KOPT-K1 (cell line): Measurements from ENCODE around the gene HS6ST1.

Experiments used
- H3K27ac ChIP-seq: fragments of 200-600 bp; sonication (generic); 2 replicates; pipeline ENCODE4 v1.5.1; 2016; ENCODE audit warnings: antibody characterized with exemption, mild to moderate bottlenecking, low read depth, low read length; ENCODE audit not compliant: poor library complexity, severe bottlenecking
- H3K36me3 ChIP-seq: fragments of 200-600 bp; sonication (generic); 2 replicates; pipeline ENCODE4 v1.5.1; 2017; ENCODE audit warnings: antibody characterized with exemption, mild to moderate bottlenecking, low read length, moderate library complexity; ENCODE audit not compliant: insufficient read depth
- H3K9me3 ChIP-seq: fragments of 200-600 bp; sonication (generic); 2 replicates; pipeline ENCODE4 v1.5.1; 2017; ENCODE audit warnings: antibody characterized with exemption, low read length, mild to moderate bottlenecking; ENCODE audit not compliant: insufficient read depth, poor library complexity, severe bottlenecking

HS6ST1 gene

DNA sequence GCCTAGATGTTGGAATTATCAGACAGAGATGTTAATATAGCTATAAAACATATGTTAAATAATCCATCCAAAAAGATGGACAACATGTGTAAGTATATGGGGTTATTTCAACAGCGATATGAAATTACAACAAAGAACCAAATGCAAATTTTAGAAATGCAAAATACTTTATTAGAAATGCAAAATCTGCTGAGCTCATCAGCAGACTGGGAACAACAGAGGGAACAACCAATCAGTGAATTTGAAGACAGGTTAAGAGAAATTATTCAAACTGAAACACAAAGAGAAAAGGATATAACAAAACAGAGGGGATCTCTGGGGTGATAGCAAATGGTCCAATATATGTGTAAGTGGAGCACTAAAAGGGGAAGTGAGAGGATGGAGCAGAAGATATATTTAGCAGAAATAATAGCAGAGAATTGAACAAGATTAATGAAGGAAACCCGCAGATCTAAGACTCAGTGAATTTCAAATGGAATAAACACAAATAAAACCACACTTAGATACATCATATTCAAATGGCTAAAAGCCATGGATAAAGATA lies 13.5 kb upstream of the HS6ST1 start:
- no peaks in the 10 kb centered on the region for H3K36me3 ChIP-seq
- H3K9me3 ChIP-seq, result peaks cover 26% of the 10 kb centered on the region
- H3K27ac ChIP-seq, result no peak overlapping the region

DNA sequence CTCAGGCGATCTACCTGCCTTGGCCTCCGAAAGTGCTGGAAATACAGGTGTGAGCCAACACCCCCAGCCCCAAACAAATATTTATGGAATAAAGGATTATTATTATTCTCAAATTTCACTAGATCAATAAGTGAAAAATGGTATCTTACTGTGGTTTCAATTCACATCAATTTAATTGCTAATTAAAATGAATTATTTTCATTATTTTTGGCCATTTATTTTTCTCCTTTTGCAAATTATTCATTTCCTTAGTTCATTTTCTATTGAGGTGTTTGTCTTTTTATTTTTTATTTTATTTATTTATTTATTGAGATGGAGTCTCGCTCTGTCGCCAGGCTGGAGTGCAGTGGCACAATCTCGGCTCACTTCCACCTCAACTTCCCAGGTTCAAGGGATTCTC lies 11.9 kb upstream of the HS6ST1 start:
- H3K9me3 ChIP-seq, result peaks cover 20% of the 10 kb centered on the region
- no peak overlapping the region for H3K27ac ChIP-seq
- no peaks in the 10 kb centered on the region for H3K36me3 ChIP-seq

DNA sequence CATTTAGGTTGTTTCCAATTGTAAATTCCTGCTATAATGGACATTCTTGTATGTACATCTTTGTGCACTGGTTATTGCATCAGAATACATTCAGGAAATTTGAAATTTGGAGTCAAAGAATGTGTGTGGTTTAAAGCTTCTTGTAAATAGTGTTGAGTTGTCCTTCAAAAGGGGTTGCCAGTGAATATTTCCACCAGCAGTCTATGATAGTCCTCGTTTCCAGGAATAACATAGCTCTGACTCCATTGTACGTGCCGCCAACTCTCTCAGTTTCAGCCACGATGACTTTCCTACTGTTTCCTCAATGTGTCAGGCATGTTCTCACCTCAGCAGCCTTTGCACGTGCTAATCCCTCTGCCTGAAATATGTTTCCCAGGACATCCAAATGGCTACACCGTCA lies 10.9 kb upstream of the HS6ST1 start:
- peaks cover 20% of the 10 kb centered on the region for H3K9me3 ChIP-seq
- no peaks in the 10 kb centered on the region for H3K36me3 ChIP-seq
- H3K27ac ChIP-seq, result no peak overlapping the region

- H3K36me3 ChIP-seq, result no peaks in the 10 kb centered on the region
- H3K27ac ChIP-seq, result no peak overlapping the region
- peaks cover 15% of the 10 kb centered on the region for H3K9me3 ChIP-seq
Observed at GRCh38 chr2:128327180-128327964, 8.7 kb upstream of the HS6ST1 start.

DNA sequence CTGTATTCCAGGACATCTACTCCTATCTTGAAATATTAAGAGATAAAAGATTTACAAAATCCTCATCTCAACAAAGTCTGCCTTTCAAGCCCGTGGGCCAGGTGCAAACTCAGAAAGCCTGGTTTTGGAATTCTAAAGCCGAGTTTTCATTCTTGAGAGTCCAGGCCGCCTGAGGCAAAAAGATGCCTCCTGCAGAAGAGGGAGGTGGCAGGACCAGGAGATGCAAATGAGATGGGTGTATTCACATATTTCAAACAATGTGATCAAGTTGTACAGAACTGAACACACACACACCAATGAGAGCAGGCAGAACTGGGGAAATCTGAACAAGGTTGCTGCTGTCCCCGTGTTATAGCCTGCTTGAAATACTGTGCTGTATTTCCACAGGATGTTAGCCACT lies 7.7 kb upstream of the HS6ST1 start:
- H3K27ac ChIP-seq, result no peak overlapping the region
- no peaks in the 10 kb centered on the region for H3K36me3 ChIP-seq
- H3K9me3 ChIP-seq, result peaks cover 4% of the 10 kb centered on the region

DNA sequence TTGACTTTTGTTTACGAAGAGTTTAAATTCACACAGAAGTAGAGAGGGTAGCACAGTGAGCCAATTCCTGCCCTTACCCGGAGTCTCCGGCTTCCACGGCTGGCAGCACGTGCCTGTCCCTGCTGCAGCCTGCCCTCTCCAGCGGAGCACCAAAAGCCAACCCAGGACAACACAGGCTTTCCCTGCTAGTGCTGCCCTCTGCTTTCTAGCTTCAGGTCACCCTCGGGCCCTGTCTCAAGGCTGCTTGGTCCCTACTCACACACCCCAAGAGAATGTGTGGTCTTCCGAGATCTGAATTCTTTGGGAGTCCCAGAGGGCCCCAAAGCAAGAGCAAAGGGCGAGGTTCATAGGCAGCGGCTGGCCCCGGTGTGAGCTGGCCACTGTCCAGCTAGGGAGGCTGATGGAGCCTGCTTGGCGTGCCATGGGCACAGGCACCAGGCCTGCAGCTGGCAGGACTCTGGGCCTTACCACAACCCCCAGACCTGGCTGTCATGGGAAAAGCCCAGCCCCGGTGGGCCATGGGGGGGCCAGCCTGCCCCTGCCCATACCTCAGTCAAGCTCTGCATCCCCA lies 7.0 kb upstream of the HS6ST1 start:
- Histone ChIP-seq H3K9me3 (no peaks in the 10 kb centered on the region), H3K36me3 (no peaks in the 10 kb centered on the region), H3K27ac (no peak overlapping the region)

- no peak overlapping the region for H3K27ac ChIP-seq
- no peaks in the 10 kb centered on the region for H3K9me3 ChIP-seq
- H3K36me3 ChIP-seq, result no peaks in the 10 kb centered on the region
Observed at GRCh38 chr2:128324897-128325410, 6.3 kb upstream of the HS6ST1 start.

- H3K27ac ChIP-seq, result peak overlapping the region; percentile 28
- H3K36me3 ChIP-seq, result no peaks in the 10 kb centered on the region
- H3K9me3 ChIP-seq, result no peaks in the 10 kb centered on the region
Observed at GRCh38 chr2:128324008-128324896, 5.6 kb upstream of the HS6ST1 start.

DNA sequence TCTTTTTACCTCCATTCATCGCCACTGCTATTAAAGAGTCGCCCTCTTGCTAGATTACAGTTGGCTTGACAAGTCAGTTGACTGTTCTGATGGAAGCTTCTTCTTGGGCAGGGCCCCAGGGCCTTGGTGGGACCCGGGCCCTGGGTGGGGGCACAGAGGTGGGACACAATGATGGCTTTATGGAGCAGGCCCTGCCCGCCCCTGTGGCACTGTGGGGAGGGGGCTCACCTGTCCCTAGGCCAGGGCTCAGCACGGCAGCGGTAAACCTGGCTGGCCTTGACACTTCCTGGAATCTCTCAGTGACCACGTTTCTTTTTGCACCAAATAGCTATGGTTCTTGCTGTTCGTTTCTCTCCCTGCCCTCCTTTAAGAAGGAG lies 4.9 kb upstream of the HS6ST1 start:
- Histone ChIP-seq H3K27ac (peak overlapping the region; percentile 28), H3K36me3 (no peaks in the 10 kb centered on the region), H3K9me3 (no peaks in the 10 kb centered on the region)

- Histone ChIP-seq H3K27ac (peak overlapping the region; percentile 87), H3K9me3 (no peaks in the 10 kb centered on the region), H3K36me3 (no peaks in the 10 kb centered on the region)
Observed at GRCh38 chr2:128322715-128323554, 4.3 kb upstream of the HS6ST1 start.

- Histone ChIP-seq H3K36me3 (peaks cover 6% of the 10 kb centered on the region), H3K9me3 (no peaks in the 10 kb centered on the region), H3K27ac (peak overlapping the region; percentile 87)
Observed at GRCh38 chr2:128321784-128322714, 3.4 kb upstream of the HS6ST1 start.

DNA sequence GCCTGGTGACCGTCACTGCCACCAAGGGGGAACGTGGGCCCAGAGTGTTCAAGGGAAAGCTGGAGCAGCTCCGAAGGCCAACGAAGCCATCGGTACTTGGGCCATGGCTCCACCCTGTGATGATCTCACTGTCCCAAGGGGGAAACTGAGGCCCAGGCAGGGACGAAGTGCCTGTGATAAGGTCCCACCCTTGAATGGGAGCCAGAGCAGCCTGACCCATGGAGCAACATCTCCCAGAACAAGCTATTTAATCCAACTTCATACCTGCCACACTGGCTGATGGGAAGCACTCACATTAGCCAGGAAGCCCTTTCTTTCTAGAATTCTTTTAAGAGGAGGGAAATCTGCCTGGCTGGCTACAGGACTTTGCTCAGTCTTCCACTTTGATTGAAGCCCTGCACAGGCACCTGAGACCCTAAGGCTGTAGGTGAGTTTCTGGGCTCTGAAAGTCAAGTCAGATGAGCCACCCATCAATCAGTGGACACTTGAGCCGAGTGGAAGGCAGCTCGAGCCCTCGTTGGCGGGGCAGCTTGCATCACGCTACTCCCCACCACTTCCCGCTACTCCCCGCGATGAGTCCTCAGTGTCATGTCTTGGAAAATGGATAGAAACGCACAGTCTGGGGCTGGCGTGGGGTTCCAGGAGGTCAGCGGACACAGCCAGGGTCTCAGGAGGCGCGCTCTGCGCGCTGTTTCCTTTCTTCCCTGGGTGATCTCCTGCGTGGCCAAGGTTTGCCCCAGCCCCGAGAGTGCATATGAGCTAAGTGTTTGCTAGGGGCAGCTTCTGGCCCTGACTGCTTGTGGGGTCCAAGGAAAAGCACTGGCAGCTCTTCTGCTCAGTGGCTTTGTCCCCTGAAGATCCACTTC lies 2.5 kb upstream of the HS6ST1 start:
- Histone ChIP-seq H3K27ac (peak overlapping the region; percentile 87), H3K36me3 (peaks cover 15% of the 10 kb centered on the region), H3K9me3 (no peaks in the 10 kb centered on the region)
